ENCODE results near the gene MTA3.
A peak's percentile ranks its signal among the peaks of the same experiment; 100 is the strongest.

The MTA3 gene

DNA sequence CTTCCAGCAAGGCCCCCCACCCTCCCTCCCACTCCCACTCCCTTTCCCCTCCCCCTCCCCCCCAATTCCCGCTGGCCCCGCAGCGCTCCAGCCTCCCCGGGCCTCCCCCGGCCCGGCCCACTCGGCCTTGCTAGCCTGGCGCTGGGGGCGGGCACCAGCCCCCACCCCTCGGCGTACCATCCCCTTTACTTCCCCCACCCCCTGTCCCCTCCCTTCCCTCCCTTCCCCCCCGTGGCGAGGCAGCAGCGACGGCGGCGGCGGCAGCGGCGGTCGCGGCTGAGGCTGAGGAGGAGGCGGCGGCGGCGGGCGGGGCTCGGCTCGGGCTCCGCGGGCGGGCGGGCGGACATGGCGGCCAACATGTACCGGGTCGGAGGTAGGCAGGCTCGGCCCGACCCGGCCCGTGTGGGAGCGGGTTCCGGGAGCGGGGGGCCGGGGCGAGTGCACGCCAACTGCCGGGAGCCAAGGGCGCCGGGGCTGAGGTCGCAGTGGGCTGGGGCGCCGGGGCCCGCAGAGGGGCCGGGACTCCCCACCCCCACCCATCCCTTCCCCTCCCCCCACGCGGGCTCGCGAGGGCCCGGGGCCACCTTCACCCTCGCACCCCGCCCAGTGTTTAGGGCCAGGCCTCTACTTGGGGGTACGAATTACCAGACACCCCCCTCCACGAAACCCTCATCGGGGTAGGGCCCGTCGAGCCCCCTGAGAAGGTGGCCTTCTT is at the start of gene MTA3:
TSS of gene MTA3 (plus strand) at position 232 of the 715 bp plus-strand sequence. CDS start at position 346, 114 bp downstream.
- Histone ChIP-seq H3K36me3 (ENCODE audit: control insufficient read depth, insufficient read depth, low read length) (peaks cover 16% of the 10 kb centered on the region), H3K4me3 (ENCODE audit: low read depth, low read length) (peak within 1 kb of the TSS; percentile 96), H3K9ac (ENCODE audit: low read depth, low read length) (peak within 1 kb of the TSS; percentile 89), H3K27me3 (ENCODE audit: control insufficient read depth, insufficient read depth, low read length) (no peaks in the 10 kb centered on the region), H3K9me3 (ENCODE audit: control insufficient read depth, insufficient read depth, low read length) (no peaks in the 10 kb centered on the region), H3K4me1 (ENCODE audit: control insufficient read depth, insufficient read depth, low read length) (peaks cover 14% of the 10 kb centered on the region)

GRCh38 chr2:42519624-42520023 is 48.8 kb upstream of the MTA3 start:
- Histone ChIP-seq H3K9me3 (ENCODE audit: control insufficient read depth, insufficient read depth, low read length) (no peaks in the 10 kb centered on the region), H3K4me1 (ENCODE audit: control insufficient read depth, insufficient read depth, low read length) (peaks cover 4% of the 10 kb centered on the region), H3K9ac (ENCODE audit: low read depth, low read length) (no peak overlapping the region), H3K36me3 (ENCODE audit: control insufficient read depth, insufficient read depth, low read length) (no peaks in the 10 kb centered on the region), H3K27me3 (ENCODE audit: control insufficient read depth, insufficient read depth, low read length) (no peaks in the 10 kb centered on the region), H3K4me3 (ENCODE audit: low read depth, low read length) (no peak overlapping the region)

DNA sequence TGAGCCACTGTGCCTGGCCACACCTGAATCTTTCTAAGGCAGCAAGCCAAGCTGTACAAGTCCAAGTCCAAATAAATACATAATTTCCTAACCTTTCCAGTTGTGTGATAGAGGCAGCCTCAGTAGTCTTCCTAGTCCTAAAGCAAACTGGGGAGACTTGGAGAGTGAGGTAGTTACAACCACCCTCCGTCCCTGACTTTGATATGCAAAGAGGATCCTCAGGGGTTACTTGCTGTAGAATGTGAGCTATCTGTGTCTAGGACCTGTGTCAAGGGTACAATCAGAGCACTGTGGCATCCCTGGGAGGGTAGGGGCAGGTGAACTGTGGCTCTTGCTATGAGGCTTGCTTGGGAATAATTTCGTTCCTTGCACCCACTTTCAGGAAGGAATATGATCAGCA is 46.4 kb upstream of the MTA3 start:
- no peaks in the 10 kb centered on the region for H3K36me3 ChIP-seq (ENCODE audit: control insufficient read depth, insufficient read depth, low read length)
- H3K27me3 ChIP-seq (ENCODE audit: control insufficient read depth, insufficient read depth, low read length) = no peaks in the 10 kb centered on the region

GRCh38 chr2:42523341-42523740 is 45.1 kb upstream of the MTA3 start:
- peaks cover 4% of the 10 kb centered on the region for H3K4me1 ChIP-seq (ENCODE audit: control insufficient read depth, insufficient read depth, low read length)

More for the DNA sequence above, 46.4 kb upstream of the MTA3 start:
- Histone ChIP-seq H3K4me3 (ENCODE audit: low read depth, low read length) (no peak overlapping the region), H3K4me1 (ENCODE audit: control insufficient read depth, insufficient read depth, low read length) (peaks cover 4% of the 10 kb centered on the region), H3K9me3 (ENCODE audit: control insufficient read depth, insufficient read depth, low read length) (no peaks in the 10 kb centered on the region), H3K9ac (ENCODE audit: low read depth, low read length) (no peak overlapping the region)

DNA sequence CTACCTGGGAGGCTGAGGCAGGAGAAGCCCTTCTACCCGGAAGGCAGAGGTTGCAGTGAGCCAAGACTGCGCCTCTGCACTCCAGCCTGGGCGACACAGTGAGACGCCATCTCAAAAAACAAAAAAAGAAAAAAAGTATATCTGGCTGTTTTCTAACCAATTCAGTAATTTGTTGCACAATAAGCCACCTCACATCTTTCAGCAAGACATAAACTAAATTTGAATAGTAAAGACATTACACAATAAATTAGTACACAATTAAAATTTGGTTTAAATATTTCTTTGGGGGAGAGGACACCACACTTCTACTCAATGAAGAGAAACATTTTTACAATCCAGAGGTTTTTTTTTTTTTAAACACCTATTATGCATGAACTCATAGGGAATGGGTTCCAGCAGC is 36.0 kb upstream of the MTA3 start:
- no peak overlapping the region for H3K4me3 ChIP-seq (ENCODE audit: low read depth, low read length)
- H3K9me3 ChIP-seq (ENCODE audit: control insufficient read depth, insufficient read depth, low read length) = no peaks in the 10 kb centered on the region
- H3K36me3 ChIP-seq (ENCODE audit: control insufficient read depth, insufficient read depth, low read length) = no peaks in the 10 kb centered on the region
- no peak overlapping the region for H3K9ac ChIP-seq (ENCODE audit: low read depth, low read length)
- H3K27me3 ChIP-seq (ENCODE audit: control insufficient read depth, insufficient read depth, low read length) = no peaks in the 10 kb centered on the region
- H3K4me1 ChIP-seq (ENCODE audit: control insufficient read depth, insufficient read depth, low read length) = peaks cover 4% of the 10 kb centered on the region

More at GRCh38 chr2:42523341-42523740, 45.1 kb upstream of the MTA3 start:
- Histone ChIP-seq H3K9ac (ENCODE audit: low read depth, low read length) (no peak overlapping the region), H3K9me3 (ENCODE audit: control insufficient read depth, insufficient read depth, low read length) (no peaks in the 10 kb centered on the region), H3K27me3 (ENCODE audit: control insufficient read depth, insufficient read depth, low read length) (no peaks in the 10 kb centered on the region), H3K36me3 (ENCODE audit: control insufficient read depth, insufficient read depth, low read length) (no peaks in the 10 kb centered on the region), H3K4me3 (ENCODE audit: low read depth, low read length) (no peak overlapping the region)

GRCh38 chr2:42537493-42537892 is 30.9 kb upstream of the MTA3 start:
- H3K4me1 ChIP-seq (ENCODE audit: control insufficient read depth, insufficient read depth, low read length) = peaks cover 6% of the 10 kb centered on the region
- H3K4me3 ChIP-seq (ENCODE audit: low read depth, low read length) = no peak overlapping the region
- H3K27me3 ChIP-seq (ENCODE audit: control insufficient read depth, insufficient read depth, low read length) = no peaks in the 10 kb centered on the region
- H3K9me3 ChIP-seq (ENCODE audit: control insufficient read depth, insufficient read depth, low read length) = no peaks in the 10 kb centered on the region
- H3K36me3 ChIP-seq (ENCODE audit: control insufficient read depth, insufficient read depth, low read length) = no peaks in the 10 kb centered on the region
- no peak overlapping the region for H3K9ac ChIP-seq (ENCODE audit: low read depth, low read length)

DNA sequence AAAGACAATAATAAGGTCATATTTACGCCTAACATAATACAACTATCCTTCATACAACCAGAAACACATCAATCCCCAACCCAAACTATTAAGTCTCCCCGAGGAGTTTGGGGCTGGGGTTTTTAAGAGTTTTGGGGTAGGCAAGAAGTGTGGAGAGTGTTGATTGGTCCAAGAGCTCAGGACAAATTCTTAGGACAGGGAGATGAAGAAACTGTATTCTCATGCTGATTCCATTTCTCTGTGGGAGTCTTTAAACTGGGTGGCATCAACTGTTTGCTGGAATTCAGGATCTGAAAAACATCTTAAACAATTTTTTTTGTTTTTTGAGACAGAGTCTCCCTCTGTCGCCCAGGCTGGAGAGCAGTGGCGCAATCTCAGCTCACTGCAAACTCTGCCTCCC is 25.6 kb upstream of the MTA3 start:
- Histone ChIP-seq H3K4me1 (ENCODE audit: control insufficient read depth, insufficient read depth, low read length) (peaks cover 34% of the 10 kb centered on the region), H3K9ac (ENCODE audit: low read depth, low read length) (no peak overlapping the region), H3K4me3 (ENCODE audit: low read depth, low read length) (no peak overlapping the region), H3K27me3 (ENCODE audit: control insufficient read depth, insufficient read depth, low read length) (no peaks in the 10 kb centered on the region), H3K9me3 (ENCODE audit: control insufficient read depth, insufficient read depth, low read length) (no peaks in the 10 kb centered on the region), H3K36me3 (ENCODE audit: control insufficient read depth, insufficient read depth, low read length) (no peaks in the 10 kb centered on the region)

DNA sequence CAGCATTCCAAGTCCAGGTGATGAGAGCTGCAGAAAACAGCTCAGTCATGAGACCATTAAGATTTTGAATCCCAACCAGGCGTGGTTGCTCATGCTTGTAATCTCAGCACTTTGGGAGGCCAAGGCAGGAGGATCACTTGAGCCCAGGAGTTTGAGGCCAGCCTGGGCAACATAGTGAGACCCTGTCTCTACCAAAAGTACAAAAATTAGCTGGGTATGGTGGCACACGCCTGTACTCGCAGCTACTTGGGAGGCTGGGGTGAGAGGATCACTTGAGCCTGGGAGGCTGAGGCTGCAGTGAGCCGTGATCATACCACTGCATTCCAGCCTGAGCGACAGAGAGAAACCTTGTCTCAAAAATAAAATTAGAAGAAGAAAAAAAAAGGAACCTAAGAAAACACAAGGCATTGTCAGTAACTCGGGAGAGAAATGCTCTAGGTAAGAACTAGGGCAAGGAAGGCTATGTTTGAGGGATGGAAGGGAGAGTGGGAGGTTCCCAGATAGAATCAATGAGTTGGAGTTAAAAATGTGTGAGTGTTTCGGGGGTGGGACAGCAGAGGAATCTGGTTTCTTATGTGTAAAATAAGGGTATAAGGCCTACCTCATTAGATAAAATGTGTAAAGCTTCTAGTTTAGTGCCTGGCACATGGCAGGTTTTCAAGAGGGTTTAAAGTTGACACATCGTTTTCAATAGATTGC is 23.3 kb upstream of the MTA3 start:
- H3K36me3 ChIP-seq (ENCODE audit: control insufficient read depth, insufficient read depth, low read length) = no peaks in the 10 kb centered on the region
- peaks cover 34% of the 10 kb centered on the region for H3K4me1 ChIP-seq (ENCODE audit: control insufficient read depth, insufficient read depth, low read length)
- no peak overlapping the region for H3K4me3 ChIP-seq (ENCODE audit: low read depth, low read length)
- H3K9ac ChIP-seq (ENCODE audit: low read depth, low read length) = no peak overlapping the region
- no peaks in the 10 kb centered on the region for H3K27me3 ChIP-seq (ENCODE audit: control insufficient read depth, insufficient read depth, low read length)
- no peaks in the 10 kb centered on the region for H3K9me3 ChIP-seq (ENCODE audit: control insufficient read depth, insufficient read depth, low read length)

DNA sequence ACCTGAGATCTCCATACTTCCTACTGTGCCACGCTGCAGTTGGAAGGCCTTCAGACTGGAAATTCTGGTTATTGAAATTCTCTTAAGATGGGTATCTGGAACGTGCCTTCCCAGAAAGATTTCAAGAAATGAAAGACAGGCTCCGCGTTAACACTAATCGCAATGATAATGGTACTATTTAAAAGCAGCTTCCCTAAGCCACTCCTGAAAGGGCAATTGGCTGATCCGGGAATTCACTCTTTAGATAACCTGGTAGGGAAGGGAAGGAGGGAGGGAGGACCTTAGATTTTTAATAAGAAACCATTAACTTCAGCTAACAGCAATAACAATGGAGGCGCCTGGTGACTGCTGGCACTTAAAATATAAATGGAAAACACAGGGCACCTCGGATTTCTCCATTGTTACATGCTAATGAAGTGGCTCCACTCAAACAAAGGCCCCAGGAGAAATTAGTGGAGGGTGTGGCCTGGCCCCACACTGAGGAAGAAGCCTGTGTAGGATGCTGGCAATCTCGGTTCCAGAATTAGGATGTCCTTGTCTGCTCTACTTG is 22.5 kb upstream of the MTA3 start:
- Histone ChIP-seq H3K9me3 (ENCODE audit: control insufficient read depth, insufficient read depth, low read length) (no peaks in the 10 kb centered on the region), H3K27me3 (ENCODE audit: control insufficient read depth, insufficient read depth, low read length) (no peaks in the 10 kb centered on the region), H3K36me3 (ENCODE audit: control insufficient read depth, insufficient read depth, low read length) (no peaks in the 10 kb centered on the region), H3K4me3 (ENCODE audit: low read depth, low read length) (no peak overlapping the region), H3K4me1 (ENCODE audit: control insufficient read depth, insufficient read depth, low read length) (peaks cover 34% of the 10 kb centered on the region), H3K9ac (ENCODE audit: low read depth, low read length) (no peak overlapping the region)

DNA sequence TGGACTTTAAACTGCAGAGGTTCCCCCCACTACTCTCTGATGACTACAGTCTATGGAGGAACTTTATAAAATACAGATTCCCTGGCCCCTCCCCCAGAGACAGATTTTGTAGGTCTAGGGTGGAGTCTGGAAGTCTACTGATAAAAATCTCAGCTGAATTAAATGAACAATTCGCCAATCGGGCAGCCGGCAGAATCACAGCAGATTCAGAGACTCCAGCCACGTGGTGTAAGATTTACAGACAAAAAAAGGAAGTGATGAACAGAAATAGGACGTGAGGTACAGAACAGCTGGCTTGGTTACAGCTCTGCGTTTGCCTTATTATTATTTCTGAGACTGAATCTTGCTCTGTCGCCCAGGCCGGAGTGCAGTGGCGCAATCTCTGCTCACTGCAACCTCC is 21.4 kb upstream of the MTA3 start:
- no peaks in the 10 kb centered on the region for H3K27me3 ChIP-seq (ENCODE audit: control insufficient read depth, insufficient read depth, low read length)
- H3K9me3 ChIP-seq (ENCODE audit: control insufficient read depth, insufficient read depth, low read length) = no peaks in the 10 kb centered on the region
- H3K4me3 ChIP-seq (ENCODE audit: low read depth, low read length) = no peak overlapping the region
- H3K36me3 ChIP-seq (ENCODE audit: control insufficient read depth, insufficient read depth, low read length) = no peaks in the 10 kb centered on the region
- peak overlapping the region; percentile 41 for H3K9ac ChIP-seq (ENCODE audit: low read depth, low read length)
- peaks cover 30% of the 10 kb centered on the region for H3K4me1 ChIP-seq (ENCODE audit: control insufficient read depth, insufficient read depth, low read length)

- H3K4me3 ChIP-seq (ENCODE audit: low read depth, low read length) = no peak overlapping the region
- peak overlapping the region; percentile 41 for H3K9ac ChIP-seq (ENCODE audit: low read depth, low read length)
- no peaks in the 10 kb centered on the region for H3K9me3 ChIP-seq (ENCODE audit: control insufficient read depth, insufficient read depth, low read length)
- no peaks in the 10 kb centered on the region for H3K27me3 ChIP-seq (ENCODE audit: control insufficient read depth, insufficient read depth, low read length)
- H3K4me1 ChIP-seq (ENCODE audit: control insufficient read depth, insufficient read depth, low read length) = peaks cover 32% of the 10 kb centered on the region
- no peaks in the 10 kb centered on the region for H3K36me3 ChIP-seq (ENCODE audit: control insufficient read depth, insufficient read depth, low read length)
Observed at GRCh38 chr2:42547446-42548295, 20.8 kb upstream of the MTA3 start.

Measured in iPS-15b (cell line).